Fibroblast of lung (primary cell): ENCODE results near the gene IFNGR1. TPM values are rescaled to one million over a fixed set of nuclear protein-coding genes. Genes with fewer than 3 reads are reported as not detected.

ENCODE experiments used
- DNase-seq, 2 donors: peaks; one replicate each; pipeline versions ENCODE4 v3.0.0 to v3.0.0-alpha.2; 2010; ENCODE audit warnings: low read depth in 2 of 2
- H2AFZ ChIP-seq: 2 replicates; pipeline ENCODE4 v1.5.1; 2012; ENCODE audit warnings: low read length, control low read depth, inconsistent platforms
- H3K27ac ChIP-seq: 2 replicates; pipeline ENCODE4 v1.5.1; 2011; ENCODE audit warnings: low read length, control low read depth; ENCODE audit not compliant: insufficient read depth
- H3K27me3 ChIP-seq: 2 replicates; pipeline ENCODE4 v1.5.1; 2011; ENCODE audit warnings: mild to moderate bottlenecking, low read length; ENCODE audit not compliant: control insufficient read depth, insufficient read depth
- H3K36me3 ChIP-seq: 2 replicates; pipeline ENCODE4 v1.5.1; 2011; ENCODE audit warnings: low read length; ENCODE audit not compliant: control insufficient read depth, insufficient read depth
- H3K4me1 ChIP-seq: 2 replicates; pipeline ENCODE4 v1.5.1; 2011; ENCODE audit warnings: low read length; ENCODE audit not compliant: control insufficient read depth, insufficient read depth; ENCODE audit errors: extremely low read depth
- H3K4me2 ChIP-seq: 2 replicates; pipeline ENCODE4 v1.5.1; 2011; ENCODE audit warnings: low read length, control low read depth; ENCODE audit not compliant: insufficient read depth; ENCODE audit errors: extremely low read depth
- H3K4me3 ChIP-seq, 4 experiments: fragments of 200-600 bp in 1 of 4; sonication (generic) in 1 of 4; replicated peaks in 1 of 4; 2 replicates each; pipeline ENCODE4 v1.5.1; 2011 to 2016; ENCODE audit warnings: low read length in 4 of 4, low read depth in 3 of 4, mild to moderate bottlenecking in 3 of 4, control low read depth in 2 of 4, inconsistent platforms in 1 of 4, mixed read lengths in 1 of 4; ENCODE audit not compliant: insufficient read depth in 1 of 4; ENCODE audit errors: control extremely low read depth in 1 of 4
- H3K79me2 ChIP-seq: 2 replicates; pipeline ENCODE4 v1.5.1; 2012; ENCODE audit warnings: mild to moderate bottlenecking, low read length, inconsistent platforms; ENCODE audit not compliant: control insufficient read depth, insufficient read depth
- H3K9ac ChIP-seq: 2 replicates; pipeline ENCODE4 v1.5.1; 2011; ENCODE audit warnings: mild to moderate bottlenecking, low read length, control low read depth; ENCODE audit not compliant: insufficient read depth
- H3K9me3 ChIP-seq: 2 replicates; pipeline ENCODE4 v1.5.1; 2012; ENCODE audit warnings: low read depth, low read length; ENCODE audit not compliant: control insufficient read depth, insufficient read depth
- H4K20me1 ChIP-seq: 2 replicates; pipeline ENCODE4 v1.5.1; 2011; ENCODE audit warnings: low read length; ENCODE audit not compliant: control insufficient read depth, insufficient read depth; ENCODE audit errors: extremely low read depth
- EZH2 ChIP-seq: IDR thresholded peaks from 2 replicates; pipeline ENCODE4 v1.5.1; 2012; ENCODE audit warnings: low read length, control low read depth, mild to moderate bottlenecking; ENCODE audit errors: missing control alignments
- polyA plus RNA-seq, 2 donors: library from polyadenylated mRNA; depleted of rRNA in 1 of 2; stranded (reverse) in 1 of 2; unstranded in 1 of 2; fragments of >200 nt; gene quantifications; 2 replicates each; pipeline ENCODE4 v1.2.1, GENCODE V29; 2011 to 2012; ENCODE audit warnings: missing spikeins in 1 of 2
- total RNA-seq: library from RNA; depleted of rRNA; stranded (reverse); fragments of >200 nt; gene quantifications from 2 replicates; pipeline ENCODE4 v1.2.1, GENCODE V29; 2014
- TF ChIP-seq, protein P1 (sequence below), 2 donors: IDR thresholded peaks in 1 of 2; conservative IDR thresholded peaks in 1 of 2; 1 replicate in 1 of 2; 2 replicates in 1 of 2; pipeline ENCODE4 v1.5.1; 2011 to 2012; ENCODE audit warnings: low read length in 2 of 2, control low read depth in 1 of 2, inconsistent platforms in 1 of 2, low read depth in 1 of 2, mild to moderate bottlenecking in 1 of 2

IFNGR1 gene
- total and polyA plus RNA-seq, 2 donors (not counting 1 experiment from before 2014, with no cell fraction given), result 55.9 to 123 TPM

DNA sequence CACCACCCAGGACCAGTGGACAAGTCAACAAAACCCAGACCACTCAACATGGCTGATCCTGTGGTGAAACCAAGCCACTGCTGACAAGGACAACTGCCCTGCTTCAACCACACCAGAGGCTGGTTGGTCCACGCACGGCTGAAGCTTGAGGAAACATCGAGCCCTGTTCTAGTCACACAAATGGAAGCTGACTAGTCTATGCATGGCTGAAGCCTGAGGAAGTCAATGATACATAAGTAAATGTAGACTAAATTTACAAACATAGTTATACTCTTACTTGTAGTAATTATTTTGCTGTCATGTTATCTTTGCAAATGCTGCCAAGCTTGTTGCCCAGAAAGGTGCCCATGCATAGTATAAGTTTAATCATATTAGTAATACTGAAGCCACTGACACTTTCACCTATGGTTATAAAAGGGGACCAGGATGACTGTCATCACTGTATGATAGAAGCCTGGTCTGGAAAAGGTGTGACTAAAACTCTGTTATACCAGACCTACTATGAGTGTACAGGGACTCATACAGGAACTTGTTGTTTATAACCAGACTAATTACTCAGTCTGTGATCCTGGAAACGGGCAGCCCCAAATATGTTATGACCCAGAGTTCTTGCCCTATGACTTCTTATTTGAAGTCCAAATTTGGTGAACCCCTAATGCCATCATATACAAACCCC is 51.3 kb downstream of the IFNGR1 start:
- no peak for TF ChIP-seq EZH2
- TF ChIP-seq, protein P1, sequence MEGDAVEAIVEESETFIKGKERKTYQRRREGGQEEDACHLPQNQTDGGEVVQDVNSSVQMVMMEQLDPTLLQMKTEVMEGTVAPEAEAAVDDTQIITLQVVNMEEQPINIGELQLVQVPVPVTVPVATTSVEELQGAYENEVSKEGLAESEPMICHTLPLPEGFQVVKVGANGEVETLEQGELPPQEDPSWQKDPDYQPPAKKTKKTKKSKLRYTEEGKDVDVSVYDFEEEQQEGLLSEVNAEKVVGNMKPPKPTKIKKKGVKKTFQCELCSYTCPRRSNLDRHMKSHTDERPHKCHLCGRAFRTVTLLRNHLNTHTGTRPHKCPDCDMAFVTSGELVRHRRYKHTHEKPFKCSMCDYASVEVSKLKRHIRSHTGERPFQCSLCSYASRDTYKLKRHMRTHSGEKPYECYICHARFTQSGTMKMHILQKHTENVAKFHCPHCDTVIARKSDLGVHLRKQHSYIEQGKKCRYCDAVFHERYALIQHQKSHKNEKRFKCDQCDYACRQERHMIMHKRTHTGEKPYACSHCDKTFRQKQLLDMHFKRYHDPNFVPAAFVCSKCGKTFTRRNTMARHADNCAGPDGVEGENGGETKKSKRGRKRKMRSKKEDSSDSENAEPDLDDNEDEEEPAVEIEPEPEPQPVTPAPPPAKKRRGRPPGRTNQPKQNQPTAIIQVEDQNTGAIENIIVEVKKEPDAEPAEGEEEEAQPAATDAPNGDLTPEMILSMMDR (conservative IDR thresholded peaks at IDR 0.05 in 1 of 2, IDR thresholded peaks at IDR 0.05 in 1 of 2; ENCODE audit: low read depth in 1 of 2, low read length in 2 of 2), result no peak
- no peaks in the 10 kb centered on the region for H3K36me3 ChIP-seq
- H3K9ac ChIP-seq, result no peak overlapping the region
- H4K20me1 ChIP-seq, result no peaks in the 10 kb centered on the region
- H3K4me2 ChIP-seq, result no peak overlapping the region
- H3K79me2 ChIP-seq, result no peaks in the 10 kb centered on the region
- H3K4me3 ChIP-seq, result no peak overlapping the region
- DNase-seq, result no peak
- H3K9me3 ChIP-seq, result no peaks in the 10 kb centered on the region
- no peak overlapping the region for H3K27ac ChIP-seq
- no peaks in the 10 kb centered on the region for H3K27me3 ChIP-seq
- H3K4me1 ChIP-seq, result no peaks in the 10 kb centered on the region
- H2AFZ ChIP-seq, result no peak overlapping the region

- Histone ChIP-seq H3K36me3 (no peaks in the 10 kb centered on the region), H2AFZ (no peak overlapping the region), H3K9ac (no peak overlapping the region), H3K4me2 (no peak overlapping the region), H3K79me2 (no peaks in the 10 kb centered on the region), H3K9me3 (no peaks in the 10 kb centered on the region), H3K4me1 (no peaks in the 10 kb centered on the region), H3K27ac (no peak overlapping the region), H3K4me3 (no peak overlapping the region), H4K20me1 (no peaks in the 10 kb centered on the region), H3K27me3 (no peaks in the 10 kb centered on the region)
- no peak for TF ChIP-seq EZH2
- TF ChIP-seq, protein P1 (conservative IDR thresholded peaks at IDR 0.05 in 1 of 2, IDR thresholded peaks at IDR 0.05 in 1 of 2; ENCODE audit: low read depth in 1 of 2, low read length in 2 of 2), result no peak
- DNase-seq, result no peak
These were observed 52.7 kb downstream of the IFNGR1 start for GRCh38 chr6:137166247-137167098.

DNA sequence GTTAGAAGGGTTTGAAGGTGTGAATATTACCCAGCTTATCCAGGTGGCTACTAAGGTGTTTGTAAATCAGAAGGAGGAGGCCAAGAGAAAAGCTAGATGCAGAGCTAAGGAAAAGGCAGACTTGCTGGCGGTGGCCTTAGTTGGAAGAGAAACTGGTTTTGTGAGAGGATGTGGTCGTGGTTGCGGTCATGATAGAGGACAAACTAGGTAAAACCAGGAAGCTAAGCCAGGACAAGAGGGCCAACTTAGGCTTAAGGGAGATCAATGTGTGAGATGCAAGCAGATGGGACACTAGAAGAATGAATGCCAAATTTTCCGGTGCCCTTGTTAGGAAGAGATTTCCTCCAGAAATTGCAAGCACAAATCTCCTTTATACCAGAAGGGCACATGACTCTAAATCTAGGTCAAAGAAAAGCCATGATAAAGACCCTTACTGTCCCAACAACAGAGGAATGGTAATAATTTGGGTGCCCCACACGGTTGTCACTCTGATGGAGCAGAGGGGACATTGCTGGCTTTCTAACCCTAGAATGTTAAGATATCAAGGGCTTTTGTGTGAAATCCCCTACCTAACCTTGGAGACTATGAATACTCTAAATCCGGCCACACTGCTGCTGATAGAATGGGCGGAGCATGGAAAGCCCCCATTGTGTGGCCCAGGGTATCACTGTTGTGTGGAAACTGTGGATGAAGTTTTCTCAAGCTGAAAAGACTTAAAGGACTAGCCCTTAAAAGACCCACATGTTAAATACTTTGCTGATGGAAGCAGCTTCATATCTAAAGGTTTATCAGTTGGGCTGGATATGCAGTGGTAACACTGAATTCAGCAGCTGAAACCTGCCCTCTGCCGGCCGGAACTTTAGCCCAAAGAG is 53.6 kb downstream of the IFNGR1 start:
- Histone ChIP-seq H3K4me2 (no peak overlapping the region), H3K79me2 (no peaks in the 10 kb centered on the region), H3K9me3 (no peaks in the 10 kb centered on the region), H2AFZ (no peak overlapping the region), H3K27me3 (no peaks in the 10 kb centered on the region), H3K4me3 (no peak overlapping the region), H3K4me1 (no peaks in the 10 kb centered on the region), H3K36me3 (no peaks in the 10 kb centered on the region), H3K27ac (no peak overlapping the region), H4K20me1 (no peaks in the 10 kb centered on the region), H3K9ac (no peak overlapping the region)
- no peak for DNase-seq
- TF ChIP-seq, protein P1 (conservative IDR thresholded peaks at IDR 0.05 in 1 of 2, IDR thresholded peaks at IDR 0.05 in 1 of 2; ENCODE audit: low read depth in 1 of 2, low read length in 2 of 2), result peak in 1 of 2 donors; percentile 20
- no peak for TF ChIP-seq EZH2
